Chondrocyte (in vitro differentiated cells): ENCODE measurements around the gene TBXAS1. TPM values are rescaled to one million over a fixed set of nuclear protein-coding genes. Genes with fewer than 3 reads are reported as not detected.

Experiments used
- DNase-seq: peaks from one replicate; pipeline ENCODE4 v3.0.0; 2021; ENCODE audit warnings: mixed read lengths, low spot score
- H3K27ac Mint-ChIP-seq: one replicate; pipeline ENCODE4 v1.8.0; 2021; ENCODE audit warnings: mild to moderate bottlenecking, moderate library complexity, mixed read lengths; ENCODE audit not compliant: unreplicated experiment
- H3K27me3 Mint-ChIP-seq: 2 replicates; pipeline ENCODE4 v1.8.0; 2021; ENCODE audit warnings: low read depth, mixed read lengths
- H3K36me3 Mint-ChIP-seq: 2 replicates; pipeline ENCODE4 v1.8.0; 2021; ENCODE audit warnings: low read depth, mixed read lengths
- H3K4me1 Mint-ChIP-seq: 2 replicates; pipeline ENCODE4 v1.8.0; 2021; ENCODE audit warnings: low read depth, mild to moderate bottlenecking, mixed read lengths
- H3K4me3 Mint-ChIP-seq: one replicate; pipeline ENCODE4 v1.8.0; 2021; ENCODE audit warnings: mild to moderate bottlenecking, moderate library complexity, mixed read lengths; ENCODE audit not compliant: unreplicated experiment
- H3K9me3 Mint-ChIP-seq: 2 replicates; pipeline ENCODE4 v1.8.0; 2021; ENCODE audit warnings: low read depth, mixed read lengths
- total RNA-seq: library from RNA; stranded (reverse); gene quantifications from 3 replicates; pipeline ENCODE4 v1.2.1, GENCODE V29; 2021
- TF ChIP-seq, protein P1 (sequence below): fragments of 200-600 bp; sonication (generic); IDR thresholded peaks from 2 replicates; pipeline ENCODE4 v1.5.0; 2021; ENCODE audit warnings: antibody characterized with exemption, mild to moderate bottlenecking, moderate library complexity

The TBXAS1 gene
- total RNA-seq, 1 donor from 2014 or later: 2.4 TPM

DNA sequence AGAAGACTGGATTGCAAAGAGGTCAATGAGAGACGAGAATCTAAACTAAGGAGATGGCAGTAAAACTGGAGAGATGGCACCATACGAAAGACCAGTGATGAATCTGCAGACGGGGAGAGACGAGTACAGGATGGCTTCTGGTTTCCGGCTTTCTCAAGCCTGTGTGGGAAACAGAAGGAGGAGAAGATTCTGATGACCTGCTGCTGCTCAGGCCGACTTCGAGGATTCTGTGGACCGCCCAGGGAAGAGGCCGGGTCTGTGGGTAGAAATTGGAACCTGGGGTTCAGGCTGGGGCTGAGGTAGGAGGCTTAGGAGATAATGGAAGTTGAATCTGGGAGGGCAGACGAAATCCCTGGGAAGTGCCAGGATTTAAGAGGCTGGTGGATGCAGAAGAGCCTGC is 185.1 kb downstream of the TBXAS1 start:
- no peak overlapping the region for H3K4me3 Mint-ChIP-seq
- H3K4me1 Mint-ChIP-seq: no peaks in the 10 kb centered on the region
- DNase-seq: no peak
- peaks cover 36% of the 10 kb centered on the region for H3K27me3 Mint-ChIP-seq
- H3K27ac Mint-ChIP-seq: no peak overlapping the region
- no peaks in the 10 kb centered on the region for H3K9me3 Mint-ChIP-seq
- peaks cover 2% of the 10 kb centered on the region for H3K36me3 Mint-ChIP-seq
- TF ChIP-seq, protein P1, sequence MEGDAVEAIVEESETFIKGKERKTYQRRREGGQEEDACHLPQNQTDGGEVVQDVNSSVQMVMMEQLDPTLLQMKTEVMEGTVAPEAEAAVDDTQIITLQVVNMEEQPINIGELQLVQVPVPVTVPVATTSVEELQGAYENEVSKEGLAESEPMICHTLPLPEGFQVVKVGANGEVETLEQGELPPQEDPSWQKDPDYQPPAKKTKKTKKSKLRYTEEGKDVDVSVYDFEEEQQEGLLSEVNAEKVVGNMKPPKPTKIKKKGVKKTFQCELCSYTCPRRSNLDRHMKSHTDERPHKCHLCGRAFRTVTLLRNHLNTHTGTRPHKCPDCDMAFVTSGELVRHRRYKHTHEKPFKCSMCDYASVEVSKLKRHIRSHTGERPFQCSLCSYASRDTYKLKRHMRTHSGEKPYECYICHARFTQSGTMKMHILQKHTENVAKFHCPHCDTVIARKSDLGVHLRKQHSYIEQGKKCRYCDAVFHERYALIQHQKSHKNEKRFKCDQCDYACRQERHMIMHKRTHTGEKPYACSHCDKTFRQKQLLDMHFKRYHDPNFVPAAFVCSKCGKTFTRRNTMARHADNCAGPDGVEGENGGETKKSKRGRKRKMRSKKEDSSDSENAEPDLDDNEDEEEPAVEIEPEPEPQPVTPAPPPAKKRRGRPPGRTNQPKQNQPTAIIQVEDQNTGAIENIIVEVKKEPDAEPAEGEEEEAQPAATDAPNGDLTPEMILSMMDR: no peak

DNA sequence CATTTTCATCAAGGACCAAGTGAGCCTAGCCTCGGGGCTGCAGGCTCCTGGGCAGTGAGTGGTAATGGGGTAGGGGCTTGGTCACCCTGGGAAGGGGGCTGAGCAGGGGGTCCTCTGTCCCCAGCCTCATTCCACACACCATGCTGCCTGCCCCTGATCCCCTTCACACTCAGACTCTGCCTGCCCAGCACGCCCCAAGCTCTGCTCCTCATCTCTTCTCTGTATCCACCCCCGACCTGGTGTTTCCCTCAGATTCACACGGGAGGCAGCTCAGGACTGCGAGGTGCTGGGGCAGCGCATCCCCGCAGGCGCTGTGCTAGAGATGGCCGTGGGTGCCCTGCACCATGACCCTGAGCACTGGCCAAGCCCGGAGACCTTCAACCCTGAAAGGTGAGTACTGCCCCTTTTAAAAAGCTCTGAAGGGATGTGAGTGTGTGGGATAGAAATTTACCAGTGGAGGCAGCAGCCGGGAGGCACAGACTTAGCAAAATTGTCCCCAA is 186.5 kb downstream of the TBXAS1 start:
- TF ChIP-seq, protein P1: no peak
- Mint-ChIP-seq H3K36me3 (peaks cover 2% of the 10 kb centered on the region), H3K4me3 (no peak overlapping the region), H3K9me3 (no peaks in the 10 kb centered on the region), H3K27me3 (peaks cover 34% of the 10 kb centered on the region), H3K4me1 (no peaks in the 10 kb centered on the region), H3K27ac (no peak overlapping the region)
- no peak for DNase-seq

DNA sequence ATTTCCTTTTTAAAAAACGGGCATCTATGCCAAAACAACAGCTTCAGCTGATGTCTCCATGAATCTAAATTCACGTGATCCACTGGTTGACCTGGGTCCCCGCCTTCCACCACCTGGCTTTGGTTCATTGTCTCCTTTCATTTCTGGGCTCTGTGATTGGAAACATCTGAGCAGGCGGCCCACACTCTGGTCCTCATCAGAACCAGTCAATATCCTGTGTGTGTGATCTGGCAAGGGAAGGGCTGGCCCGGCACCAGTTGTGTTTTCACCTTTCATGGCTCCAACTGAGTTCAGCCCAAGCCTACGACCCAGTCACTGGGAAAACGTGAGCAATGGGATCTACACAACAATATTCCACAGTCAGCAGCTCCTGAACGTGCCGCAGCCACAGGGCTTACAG is 187.5 kb downstream of the TBXAS1 start:
- Mint-ChIP-seq H3K4me1 (no peaks in the 10 kb centered on the region), H3K27ac (no peak overlapping the region), H3K4me3 (no peak overlapping the region), H3K9me3 (no peaks in the 10 kb centered on the region), H3K36me3 (peaks cover 2% of the 10 kb centered on the region), H3K27me3 (peaks cover 31% of the 10 kb centered on the region)
- TF ChIP-seq, protein P1: no peak
- no peak for DNase-seq

DNA sequence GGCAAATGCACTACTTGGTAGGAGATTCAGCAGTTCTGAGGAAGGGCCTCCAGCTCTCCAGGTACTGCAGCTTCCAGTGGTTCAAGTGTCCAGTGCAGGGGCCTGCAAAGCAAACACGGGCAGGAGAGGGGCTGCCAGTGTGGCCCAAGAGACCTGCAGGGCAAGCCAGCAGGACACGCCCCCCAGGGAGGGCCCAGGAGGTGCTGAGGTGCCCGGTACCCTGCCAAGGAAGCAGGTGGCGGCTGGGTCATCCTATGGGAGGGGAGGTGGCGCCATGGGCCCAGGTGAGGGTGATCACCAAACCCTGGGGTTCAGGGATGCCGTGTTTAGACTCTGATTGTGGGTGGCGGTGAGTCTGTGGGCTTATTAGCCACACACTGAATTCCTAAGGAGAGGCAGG is 188.0 kb downstream of the TBXAS1 start:
- no peak overlapping the region for H3K27ac Mint-ChIP-seq
- H3K9me3 Mint-ChIP-seq: no peaks in the 10 kb centered on the region
- DNase-seq: no peak
- peaks cover 27% of the 10 kb centered on the region for H3K27me3 Mint-ChIP-seq
- TF ChIP-seq, protein P1: no peak
- peaks cover 2% of the 10 kb centered on the region for H3K36me3 Mint-ChIP-seq
- H3K4me1 Mint-ChIP-seq: peaks cover 3% of the 10 kb centered on the region
- no peak overlapping the region for H3K4me3 Mint-ChIP-seq

DNA sequence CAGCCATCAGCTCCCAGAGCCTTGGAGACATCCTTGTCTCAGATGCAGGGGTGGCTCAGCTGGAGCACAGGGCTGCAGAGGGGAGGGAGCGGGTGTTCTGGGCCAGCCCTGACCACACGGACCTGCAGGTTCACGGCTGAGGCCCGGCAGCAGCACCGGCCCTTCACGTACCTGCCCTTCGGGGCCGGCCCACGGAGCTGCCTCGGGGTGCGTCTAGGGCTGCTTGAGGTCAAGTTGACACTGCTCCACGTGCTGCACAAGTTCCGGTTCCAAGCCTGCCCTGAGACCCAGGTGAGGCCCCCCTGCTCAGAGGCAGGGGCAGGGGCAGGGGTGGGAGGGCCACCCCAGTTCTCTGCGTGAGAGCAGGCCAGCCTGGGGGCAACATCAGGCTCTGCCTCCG is 188.5 kb downstream of the TBXAS1 start:
- H3K36me3 Mint-ChIP-seq: peaks cover 2% of the 10 kb centered on the region
- DNase-seq: no peak
- peaks cover 8% of the 10 kb centered on the region for H3K4me1 Mint-ChIP-seq
- H3K4me3 Mint-ChIP-seq: no peak overlapping the region
- no peak overlapping the region for H3K27ac Mint-ChIP-seq
- peaks cover 25% of the 10 kb centered on the region for H3K27me3 Mint-ChIP-seq
- no peaks in the 10 kb centered on the region for H3K9me3 Mint-ChIP-seq
- TF ChIP-seq, protein P1: no peak
